Activated gamma-delta T cell (primary cell): ENCODE measurements around the gene DPP3.

Source experiments
- DNase-seq: peaks from one replicate; lab custom pipeline; 2025; lab: John Stamatoyannopoulos, UW

The DPP3 gene

DNA sequence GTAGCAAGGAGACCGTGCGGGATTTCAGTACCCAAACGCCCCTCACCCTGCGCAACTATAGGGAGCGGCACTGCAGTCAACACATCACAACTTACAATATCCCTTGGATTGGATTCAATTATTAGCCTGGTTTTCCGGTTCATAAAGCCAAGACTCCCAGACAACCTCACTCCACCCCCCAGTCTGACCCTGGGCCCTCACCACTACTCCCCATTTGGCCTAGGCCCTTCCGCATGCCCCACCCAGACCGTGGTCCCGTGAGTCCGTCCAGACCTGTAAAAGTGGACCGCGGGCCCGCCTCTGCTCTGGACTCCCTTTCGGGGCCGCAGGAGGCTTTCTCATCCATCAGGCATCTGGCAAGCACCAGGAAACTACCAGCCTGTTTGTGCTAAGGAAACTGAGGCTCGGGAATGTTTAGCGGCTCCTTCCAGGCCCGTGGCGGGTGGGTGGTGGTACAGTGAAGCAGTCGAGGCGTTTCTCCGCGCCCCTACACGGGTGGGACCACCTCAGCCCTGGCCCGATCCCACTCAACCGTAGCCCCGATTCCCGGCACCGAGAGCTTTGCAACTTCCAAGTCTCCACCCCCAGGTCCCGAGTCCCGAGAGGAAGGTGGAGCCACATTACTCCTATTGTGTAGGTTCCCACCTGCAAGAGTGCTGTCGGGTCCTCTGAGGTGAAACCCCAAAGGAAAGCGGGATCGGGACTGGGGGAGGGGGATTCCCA, 679 bp upstream of the DPP3 start:
- no peak for DNase-seq

GRCh38 chr11:66484806-66485380, 4.7 kb downstream of the DPP3 start:
- DNase-seq, result no peak

- DNase-seq, result no peak
These were observed 8.7 kb downstream of the DPP3 start for GRCh38 chr11:66488957-66489356.

DNA sequence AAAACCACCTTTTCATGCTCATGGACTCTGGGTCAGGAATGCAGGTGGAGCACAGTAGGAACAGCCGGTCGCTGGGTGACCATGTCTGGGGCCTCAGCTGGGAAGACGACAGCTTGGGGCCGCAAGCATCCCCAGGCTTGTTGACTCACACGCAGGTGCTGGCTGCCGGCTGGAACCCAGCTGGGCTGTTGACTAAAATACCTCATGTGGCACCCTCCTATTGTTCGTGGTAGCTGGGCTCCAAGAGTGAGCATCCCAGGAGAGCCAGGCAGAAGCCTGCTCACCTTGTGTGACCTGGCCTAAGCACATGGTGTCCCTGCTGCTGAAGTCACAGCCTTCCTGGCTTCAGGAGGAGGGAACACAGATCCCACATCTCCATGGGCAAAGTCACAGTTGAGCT, 9.4 kb downstream of the DPP3 start:
- no peak for DNase-seq

DNA sequence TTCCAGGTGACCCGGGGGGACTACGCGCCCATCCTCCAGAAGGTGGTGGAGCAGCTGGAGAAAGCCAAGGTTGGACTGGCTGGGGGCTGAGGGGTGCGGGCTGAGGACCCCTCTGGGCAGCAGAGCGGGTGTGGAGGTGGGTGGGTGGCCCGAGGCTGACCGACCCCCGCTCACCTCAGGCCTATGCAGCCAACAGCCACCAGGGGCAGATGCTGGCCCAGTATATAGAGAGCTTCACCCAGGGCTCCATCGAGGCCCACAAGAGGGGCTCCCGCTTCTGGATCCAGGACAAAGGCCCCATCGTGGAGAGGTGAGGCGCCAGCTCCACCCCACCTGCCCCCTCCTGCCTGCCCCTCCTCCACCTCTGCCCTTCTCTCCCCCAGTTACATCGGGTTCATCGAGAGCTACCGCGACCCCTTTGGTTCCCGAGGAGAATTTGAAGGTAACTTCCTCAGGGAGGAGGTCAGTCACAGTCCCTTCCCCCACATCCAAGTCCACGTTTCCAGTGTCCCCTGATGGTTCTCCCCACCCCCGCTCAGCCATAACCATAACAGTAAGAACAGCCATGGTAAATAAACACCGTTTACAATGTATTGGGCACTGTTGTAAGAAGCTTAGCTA, 11.2 kb downstream of the DPP3 start:
- DNase-seq, result no peak

DNA sequence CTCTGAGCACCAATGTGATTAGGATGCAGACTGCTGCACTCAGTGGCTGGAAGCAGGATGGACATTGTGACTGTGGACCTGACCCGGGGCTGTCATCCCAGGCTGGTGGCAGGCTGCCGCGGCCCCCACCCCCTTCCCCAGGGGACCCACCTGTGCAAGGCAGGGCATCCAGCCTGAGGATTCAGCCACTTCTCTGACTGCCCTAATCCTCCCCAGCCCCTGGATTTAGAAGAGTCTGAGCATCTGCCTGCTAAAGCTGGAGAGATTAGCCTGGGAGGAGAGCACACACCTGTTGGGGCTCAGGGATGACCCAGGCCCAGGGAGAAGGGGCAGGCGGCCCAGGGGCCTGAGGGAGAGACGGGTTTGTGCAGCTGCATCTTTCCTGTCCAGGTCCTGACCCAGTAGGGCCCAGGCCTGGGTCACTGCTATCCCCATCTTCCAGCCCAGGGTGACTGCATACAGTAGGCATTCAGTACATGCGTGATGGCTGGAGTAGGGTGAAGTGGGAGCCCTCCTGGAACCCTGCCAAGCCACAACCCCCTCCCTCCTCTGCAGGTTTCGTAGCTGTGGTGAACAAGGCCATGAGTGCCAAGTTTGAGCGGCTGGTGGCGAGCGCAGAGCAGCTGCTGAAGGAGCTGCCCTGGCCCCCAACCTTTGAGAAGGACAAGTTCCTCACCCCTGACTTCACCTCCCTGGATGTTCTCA, 12.1 kb downstream of the DPP3 start:
- no peak for DNase-seq

- no peak for DNase-seq
These were observed 12.9 kb downstream of the DPP3 start for GRCh38 chr11:66493130-66493529.

DNA sequence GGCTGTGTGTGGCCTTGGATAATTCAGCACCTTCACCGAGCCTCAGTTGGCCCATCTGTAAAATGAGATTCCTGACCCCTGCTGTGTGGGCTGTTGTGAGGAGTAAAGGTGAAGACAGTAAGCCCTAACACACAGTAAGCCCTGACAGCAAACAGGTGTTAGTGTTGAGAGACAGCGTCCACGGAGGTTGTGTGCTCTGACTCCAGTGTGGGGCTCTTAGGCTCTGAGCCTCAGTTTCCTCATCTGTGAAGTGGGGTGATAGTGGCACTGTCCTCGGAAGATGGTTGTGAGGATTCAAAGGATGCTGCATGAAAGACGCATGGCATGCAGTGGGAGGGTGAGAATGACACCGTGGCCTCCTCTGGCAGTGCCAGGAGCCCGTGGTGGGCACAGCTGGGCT, 14.2 kb downstream of the DPP3 start:
- no peak for DNase-seq

GRCh38 chr11:66494935-66495334, 14.7 kb downstream of the DPP3 start:
- DNase-seq, result no peak

- DNase-seq, result no peak
These were observed 15.2 kb downstream of the DPP3 start for GRCh38 chr11:66495401-66495854.

DNA sequence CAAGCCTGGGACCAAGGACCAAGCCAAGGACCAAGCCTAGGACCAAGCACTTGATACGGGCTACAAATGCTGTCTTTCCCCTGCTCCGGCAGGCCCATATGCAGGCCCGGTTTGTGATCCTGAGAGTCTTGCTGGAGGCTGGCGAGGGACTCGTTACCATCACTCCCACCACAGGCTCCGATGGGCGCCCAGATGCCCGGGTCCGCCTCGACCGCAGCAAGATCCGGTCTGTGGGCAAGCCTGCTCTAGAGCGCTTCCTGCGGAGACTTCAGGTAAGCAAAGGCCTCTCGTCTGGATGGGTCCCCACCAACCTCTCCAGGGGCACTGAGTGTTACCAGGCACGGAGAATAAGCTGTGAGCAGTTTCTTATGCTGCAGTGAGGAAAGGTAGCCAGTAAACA, 17.0 kb downstream of the DPP3 start:
- DNase-seq, result no peak

DNA sequence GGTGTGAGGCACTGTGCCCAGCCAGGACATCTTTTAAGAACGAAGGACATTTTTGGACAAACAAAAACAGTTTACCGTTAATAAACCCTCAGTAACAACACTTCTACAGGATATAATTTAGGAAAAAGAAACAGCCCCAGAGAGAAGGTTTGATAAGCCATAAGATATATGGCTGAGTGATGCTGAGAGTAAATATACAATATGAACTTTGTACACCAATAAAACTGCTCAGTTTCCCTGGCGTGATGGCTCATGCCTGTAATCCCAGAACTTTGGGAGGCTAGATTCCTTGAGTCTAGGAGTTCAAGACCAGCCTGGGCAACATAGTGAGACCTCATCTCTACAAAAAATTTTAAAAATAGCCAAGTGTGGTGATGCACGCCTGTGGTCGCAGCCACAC, 18.3 kb downstream of the DPP3 start:
- DNase-seq, result no peak

- DNase-seq, result no peak
These were observed 25.1 kb downstream of the DPP3 start for GRCh38 chr11:66505276-66505816.

- DNase-seq, result no peak
These were observed 28.9 kb downstream of the DPP3 start for GRCh38 chr11:66509131-66509561.

- DNase-seq, result peak; percentile 57
These were observed 30.2 kb downstream of the DPP3 start, which contains the start of gene BBS1 for GRCh38 chr11:66510271-66510989. Gene BBS1 (plus strand): TSS chr11:66510635. CDS start chr11:66510660, 25 bp downstream.

DNA sequence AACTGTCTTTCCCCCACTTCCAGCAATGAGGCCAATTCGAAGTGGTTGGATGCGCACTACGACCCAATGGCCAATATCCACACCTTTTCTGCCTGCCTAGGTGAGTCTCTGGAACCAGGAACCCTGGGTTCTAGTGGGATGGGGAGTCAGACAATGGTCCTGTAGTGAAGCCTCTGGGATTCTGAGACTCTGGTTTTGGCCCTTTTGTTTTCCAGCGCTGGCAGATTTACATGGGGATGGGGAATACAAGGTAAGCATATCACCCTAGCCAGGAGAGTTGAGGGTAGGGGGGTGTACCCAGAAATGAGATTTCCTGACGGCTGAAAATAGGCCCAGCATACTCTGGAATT, 30.7 kb downstream of the DPP3 start:
- no peak for DNase-seq

- no peak for DNase-seq
These were observed 43.4 kb downstream of the DPP3 start for GRCh38 chr11:66523611-66524010.

- DNase-seq, result no peak
These were observed 44.2 kb downstream of the DPP3 start for GRCh38 chr11:66524304-66525040.

- DNase-seq, result no peak
These were observed 48.8 kb downstream of the DPP3 start for GRCh38 chr11:66529069-66529468.

GRCh38 chr11:66529655-66530054, 49.4 kb downstream of the DPP3 start:
- DNase-seq, result no peak
